Astrocyte of the cerebellum (primary cell): ENCODE data around the gene SHROOM2.

Source experiments
- DNase-seq: peaks from one replicate; pipeline ENCODE4 v3.0.0-alpha.2; 2011; ENCODE audit warnings: low read depth
- H3K4me3 ChIP-seq: 2 replicates; pipeline ENCODE4 v1.5.1; 2011; ENCODE audit warnings: mild to moderate bottlenecking, low read depth, low read length, moderate library complexity
- in situ Hi-C: cut with HindIII; loops from 2 replicates; pipeline ENCODE4 v1.10.0; 2017; ENCODE audit warnings: low sequenced_read_pairs
- TF ChIP-seq, protein P1 (sequence below): IDR thresholded peaks from 2 replicates; pipeline ENCODE4 v1.5.1; 2012; ENCODE audit warnings: low read length, low read depth, moderate library complexity, mild to moderate bottlenecking; ENCODE audit errors: missing control alignments

SHROOM2 gene

DNA sequence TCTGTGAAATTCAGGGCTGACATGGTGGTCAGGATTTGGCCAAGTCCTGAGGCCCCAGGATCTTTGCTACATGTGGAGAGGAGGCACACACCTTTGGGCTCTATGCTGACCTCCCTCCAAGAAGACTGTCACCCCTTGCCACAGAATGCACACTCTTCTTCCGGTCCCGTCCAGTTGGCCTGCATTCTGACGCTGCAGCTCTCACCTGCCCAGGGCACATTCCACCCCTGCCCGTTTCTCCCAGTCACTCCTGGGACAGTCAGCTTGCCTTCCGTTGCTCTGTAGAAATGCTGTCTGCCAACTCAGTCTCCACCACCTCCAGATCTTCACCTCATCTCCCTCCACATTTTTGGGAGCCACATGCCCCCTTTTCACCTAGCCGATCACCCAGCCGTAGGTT is 76.7 kb downstream of the SHROOM2 start:
- TF ChIP-seq, protein P1, sequence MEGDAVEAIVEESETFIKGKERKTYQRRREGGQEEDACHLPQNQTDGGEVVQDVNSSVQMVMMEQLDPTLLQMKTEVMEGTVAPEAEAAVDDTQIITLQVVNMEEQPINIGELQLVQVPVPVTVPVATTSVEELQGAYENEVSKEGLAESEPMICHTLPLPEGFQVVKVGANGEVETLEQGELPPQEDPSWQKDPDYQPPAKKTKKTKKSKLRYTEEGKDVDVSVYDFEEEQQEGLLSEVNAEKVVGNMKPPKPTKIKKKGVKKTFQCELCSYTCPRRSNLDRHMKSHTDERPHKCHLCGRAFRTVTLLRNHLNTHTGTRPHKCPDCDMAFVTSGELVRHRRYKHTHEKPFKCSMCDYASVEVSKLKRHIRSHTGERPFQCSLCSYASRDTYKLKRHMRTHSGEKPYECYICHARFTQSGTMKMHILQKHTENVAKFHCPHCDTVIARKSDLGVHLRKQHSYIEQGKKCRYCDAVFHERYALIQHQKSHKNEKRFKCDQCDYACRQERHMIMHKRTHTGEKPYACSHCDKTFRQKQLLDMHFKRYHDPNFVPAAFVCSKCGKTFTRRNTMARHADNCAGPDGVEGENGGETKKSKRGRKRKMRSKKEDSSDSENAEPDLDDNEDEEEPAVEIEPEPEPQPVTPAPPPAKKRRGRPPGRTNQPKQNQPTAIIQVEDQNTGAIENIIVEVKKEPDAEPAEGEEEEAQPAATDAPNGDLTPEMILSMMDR = no peak
- in situ Hi-C loops = no loop called here
- H3K4me3 ChIP-seq = no peak overlapping the region
- no peak for DNase-seq

DNA sequence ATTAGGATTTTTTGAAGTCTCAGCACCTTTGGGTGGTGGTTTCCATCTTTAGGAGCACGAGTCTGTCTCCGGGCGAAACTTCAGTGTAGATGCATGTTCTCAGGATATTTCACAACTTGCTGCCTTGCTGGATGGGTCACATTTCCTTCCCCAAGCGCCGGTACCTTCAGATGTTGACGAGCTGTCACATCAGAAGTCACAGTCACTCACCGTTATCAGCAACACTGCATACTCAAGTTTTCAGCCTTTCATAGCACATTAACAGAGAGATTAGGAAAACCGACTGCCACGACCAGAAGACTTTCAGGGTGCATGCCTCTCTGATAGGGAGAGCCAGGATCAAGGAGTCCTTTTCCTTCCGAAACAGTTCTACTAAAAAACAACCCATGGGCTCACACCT is 77.8 kb downstream of the SHROOM2 start:
- no peak overlapping the region for H3K4me3 ChIP-seq
- in situ Hi-C loops = no loop called here
- TF ChIP-seq, protein P1 = no peak
- no peak for DNase-seq

DNA sequence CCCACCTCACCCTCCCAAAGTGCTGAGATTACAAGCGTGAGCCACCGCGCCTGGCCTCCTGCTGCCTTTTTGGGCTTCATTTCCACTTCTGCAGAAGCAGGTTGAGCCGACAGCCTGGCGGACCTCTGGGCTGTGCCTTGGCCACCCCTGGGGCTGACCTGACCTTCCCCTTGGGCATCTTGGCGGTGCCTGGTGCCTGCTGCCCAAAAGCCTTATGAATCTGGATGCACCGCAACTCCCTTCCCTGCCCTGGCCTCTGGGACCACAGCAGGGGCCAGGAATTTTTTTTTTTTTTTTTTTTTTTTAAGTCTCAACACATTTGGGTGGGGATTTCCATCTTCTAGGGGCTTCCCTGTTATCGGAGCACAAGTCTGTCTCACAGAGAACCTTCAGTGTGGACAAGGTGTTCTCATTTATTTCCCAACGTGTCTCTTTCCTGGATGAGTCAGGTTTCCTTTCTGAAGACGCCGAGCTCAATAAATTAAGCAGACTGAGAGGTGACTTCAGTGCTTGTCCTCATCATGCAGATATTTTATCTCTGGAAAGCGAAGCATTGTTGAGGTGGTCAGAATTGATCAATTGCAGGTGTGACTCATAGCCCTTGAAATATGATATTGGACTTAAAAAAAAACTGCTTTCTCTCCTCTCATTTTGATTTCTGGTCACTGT is 79.7 kb downstream of the SHROOM2 start:
- no peak overlapping the region for H3K4me3 ChIP-seq
- in situ Hi-C loops = no loop called here
- DNase-seq = no peak
- TF ChIP-seq, protein P1 = no peak

DNA sequence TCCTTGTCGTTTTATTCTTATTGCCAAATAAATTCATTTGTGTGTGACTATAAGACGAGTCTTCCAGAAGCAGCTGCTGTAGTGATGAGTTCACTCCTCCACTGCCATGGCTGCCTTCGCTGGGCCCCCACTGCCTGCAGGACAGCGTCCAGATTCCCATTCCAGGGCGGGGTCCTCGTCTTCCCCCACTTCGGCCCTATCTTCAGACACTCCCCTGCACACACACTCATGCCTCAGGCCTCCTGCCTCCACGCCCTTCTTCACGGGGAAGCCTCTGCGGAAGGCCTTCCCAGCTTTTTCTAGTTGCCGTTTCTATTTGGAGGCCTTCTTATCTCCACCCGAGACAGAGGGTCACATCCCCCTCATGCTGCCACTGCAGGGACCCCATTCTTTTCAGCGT is 80.4 kb downstream of the SHROOM2 start:
- no peak for DNase-seq
- no peak overlapping the region for H3K4me3 ChIP-seq
- TF ChIP-seq, protein P1 = no peak
- in situ Hi-C loops = no loop called here

DNA sequence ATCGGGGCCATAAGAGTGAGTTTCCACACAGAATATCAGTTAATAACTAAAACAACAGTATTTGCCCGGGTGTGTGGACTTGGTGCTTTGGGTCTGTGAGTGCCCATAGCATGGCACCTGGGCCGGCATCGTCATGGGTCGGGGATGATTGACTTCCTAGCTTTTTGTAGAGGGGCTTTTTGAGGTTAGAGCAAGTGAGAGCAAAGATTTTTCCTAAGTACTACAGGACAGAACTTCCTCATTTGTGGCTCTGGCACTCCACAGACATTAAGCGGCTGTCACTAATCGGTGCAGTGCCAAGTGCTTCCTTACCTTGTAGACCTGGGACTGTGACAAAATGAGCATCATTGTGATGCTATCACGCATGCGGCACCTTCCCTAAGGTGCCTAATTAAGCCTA is 81.0 kb downstream of the SHROOM2 start:
- TF ChIP-seq, protein P1 = no peak
- no peak overlapping the region for H3K4me3 ChIP-seq
- in situ Hi-C loops = no loop called here
- no peak for DNase-seq

DNA sequence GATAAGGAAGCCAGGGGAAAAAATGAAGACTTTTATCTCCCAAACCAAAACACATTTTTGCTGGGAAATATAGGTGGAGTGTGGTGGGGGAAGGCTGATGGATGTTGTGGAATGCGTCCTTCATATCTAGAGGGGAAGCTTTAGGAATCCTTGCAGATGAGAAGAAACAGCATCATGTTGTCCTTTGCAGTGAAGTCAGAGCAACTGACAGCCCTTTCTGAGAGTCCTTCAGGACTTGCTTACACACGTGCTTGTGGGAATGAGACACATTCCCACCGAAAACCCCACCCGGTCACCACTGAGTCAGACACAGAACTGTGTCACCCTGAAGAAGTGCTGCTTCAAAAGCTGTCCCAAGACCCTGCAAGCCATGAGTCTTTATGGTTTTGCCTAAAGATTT is 81.5 kb downstream of the SHROOM2 start:
- TF ChIP-seq, protein P1 = no peak
- in situ Hi-C loops = no loop called here
- DNase-seq = no peak

More for the DNA sequence above, 81.5 kb downstream of the SHROOM2 start:
- no peak overlapping the region for H3K4me3 ChIP-seq
